Measurements from ENCODE around the gene ADORA3. TPM values are rescaled to one million over a fixed set of nuclear protein-coding genes. Genes with fewer than 3 reads are reported as not detected.
A peak's percentile ranks its signal among the peaks of the same experiment; 100 is the strongest.

Gene ADORA3
- total RNA-seq, 4 donors from 2014 or later: 4.9 to 13.3 (median 5.1) TPM

DNA sequence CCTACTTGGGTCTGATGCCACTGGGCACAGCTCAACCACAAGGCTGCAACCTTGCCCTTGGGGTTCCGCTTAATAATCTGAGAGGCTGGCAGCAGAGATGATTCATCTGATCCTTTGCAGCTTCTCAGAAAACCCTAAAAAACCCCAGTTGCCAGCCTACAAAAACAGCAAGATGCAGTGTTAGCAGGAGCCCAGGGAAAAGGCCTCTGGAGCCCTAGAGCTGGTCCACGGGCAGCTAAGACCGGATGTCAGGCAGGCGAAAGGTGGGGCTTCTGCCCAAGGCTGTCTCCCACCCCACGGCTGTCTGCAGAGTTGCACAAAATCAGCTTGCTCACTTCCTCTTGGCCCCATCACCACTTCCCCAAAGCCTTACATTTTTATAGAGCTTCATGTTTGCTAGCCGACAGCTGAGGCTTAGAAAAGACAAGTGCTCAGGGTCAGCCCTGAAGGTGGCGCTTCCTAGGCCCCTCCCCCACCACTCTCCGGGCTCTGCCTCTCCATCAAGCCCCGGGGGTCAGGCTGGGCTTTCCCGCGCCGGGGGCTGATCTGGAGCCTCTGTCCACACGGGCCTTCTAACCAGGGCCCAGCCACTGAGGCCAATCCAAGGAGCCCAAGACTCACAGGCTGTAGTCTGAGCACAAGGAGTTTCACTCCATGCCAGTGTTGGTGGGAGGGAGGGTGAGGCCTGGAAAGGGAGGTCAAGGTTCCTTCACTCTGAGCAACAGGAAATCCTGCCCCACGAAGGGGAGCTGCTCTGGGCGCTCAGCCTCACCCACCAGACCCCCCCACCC lies 4.2 kb upstream of the ADORA3 start:
- Histone ChIP-seq H3K27ac (replicated peaks in 1 of 4) (peak overlapping the region; percentile 89 to 95 (median 92)), H3K27me3 (no peaks in the 10 kb centered on the region), H3K9me3 (no peaks in the 10 kb centered on the region), H3K36me3 (no peaks in the 10 kb centered on the region), H3K4me1 (peaks cover 42 to 83% (median 64%) of the 10 kb centered on the region in 4 donors), H3K4me3 (peak overlapping the region; percentile 23 to 48 (median 36))
- peak; percentile 96 for DNase-seq (ENCODE audit: extremely low spot score)
- WGBS: 15% methylated on average over 15 of the region's 15 CpGs
- no peak for TF ChIP-seq EP300 (IDR thresholded peaks at IDR 0.05)
- peak; percentile 5 to 10 for TF ChIP-seq POLR2AphosphoS5 (IDR thresholded peaks at IDR 0.05)
- intact Hi-C loops (cut with DNase I): loop anchor here (5.0 kb wide), 2 partner anchors 150 to 240 kb away; no protein-coding TSS in a partner anchor

DNA sequence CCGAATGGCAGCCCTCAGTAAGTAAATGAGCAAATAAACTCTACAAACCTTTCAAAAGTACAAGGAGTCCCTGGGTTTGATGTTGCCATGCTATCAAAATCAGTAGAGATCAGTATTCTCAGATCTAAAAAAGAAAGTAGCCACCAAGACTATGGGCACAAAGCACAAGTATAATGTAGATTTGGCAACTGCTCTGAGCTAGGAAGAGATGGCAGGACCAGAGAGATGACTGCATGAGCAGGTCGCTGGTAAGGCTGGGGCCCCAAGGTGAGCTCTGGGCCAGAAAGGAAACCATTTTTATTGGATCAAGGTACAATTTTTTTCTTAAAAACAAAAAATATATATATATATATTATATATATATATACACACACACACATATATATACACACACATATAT lies 3.1 kb upstream of the ADORA3 start:
- TF ChIP-seq EP300 (IDR thresholded peaks at IDR 0.05) (no peak), POLR2AphosphoS5 (IDR thresholded peaks at IDR 0.05) (no peak), POLR2A (IDR thresholded peaks at IDR 0.05; ENCODE audit: low read depth) (no peak)
- TF ChIP-seq, protein P1, sequence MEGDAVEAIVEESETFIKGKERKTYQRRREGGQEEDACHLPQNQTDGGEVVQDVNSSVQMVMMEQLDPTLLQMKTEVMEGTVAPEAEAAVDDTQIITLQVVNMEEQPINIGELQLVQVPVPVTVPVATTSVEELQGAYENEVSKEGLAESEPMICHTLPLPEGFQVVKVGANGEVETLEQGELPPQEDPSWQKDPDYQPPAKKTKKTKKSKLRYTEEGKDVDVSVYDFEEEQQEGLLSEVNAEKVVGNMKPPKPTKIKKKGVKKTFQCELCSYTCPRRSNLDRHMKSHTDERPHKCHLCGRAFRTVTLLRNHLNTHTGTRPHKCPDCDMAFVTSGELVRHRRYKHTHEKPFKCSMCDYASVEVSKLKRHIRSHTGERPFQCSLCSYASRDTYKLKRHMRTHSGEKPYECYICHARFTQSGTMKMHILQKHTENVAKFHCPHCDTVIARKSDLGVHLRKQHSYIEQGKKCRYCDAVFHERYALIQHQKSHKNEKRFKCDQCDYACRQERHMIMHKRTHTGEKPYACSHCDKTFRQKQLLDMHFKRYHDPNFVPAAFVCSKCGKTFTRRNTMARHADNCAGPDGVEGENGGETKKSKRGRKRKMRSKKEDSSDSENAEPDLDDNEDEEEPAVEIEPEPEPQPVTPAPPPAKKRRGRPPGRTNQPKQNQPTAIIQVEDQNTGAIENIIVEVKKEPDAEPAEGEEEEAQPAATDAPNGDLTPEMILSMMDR (IDR thresholded peaks at IDR 0.05): no peak

DNA sequence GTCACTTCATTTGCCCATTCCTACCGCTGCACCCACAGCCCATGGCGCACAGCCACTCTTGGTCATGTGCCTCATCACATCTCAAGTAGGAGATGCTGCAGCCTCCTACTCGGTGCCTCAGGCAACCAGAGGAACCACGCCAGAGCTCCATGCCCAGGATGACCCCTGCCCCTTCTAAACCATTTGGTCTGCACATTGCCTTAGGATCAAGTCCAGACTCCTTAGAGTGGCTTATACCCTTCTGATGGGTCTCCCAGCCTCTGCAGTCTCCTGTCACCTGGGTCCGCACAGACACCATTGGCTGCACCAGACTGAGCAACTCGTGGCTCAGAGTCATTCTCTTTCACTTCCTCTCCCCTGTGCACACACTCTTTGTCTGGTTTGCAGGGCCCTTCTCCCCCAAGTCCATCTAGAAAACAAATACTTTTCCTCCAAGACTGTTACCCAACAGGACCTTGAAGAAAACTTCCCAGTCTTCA lies 2.2 kb upstream of the ADORA3 start:
- Histone ChIP-seq H3K27ac (replicated peaks in 1 of 4) (peak overlapping the region; percentile 38 to 89 (median 56)), H3K4me3 (no peak overlapping the region), H3K36me3 (no peaks in the 10 kb centered on the region), H3K27me3 (no peaks in the 10 kb centered on the region), H3K9me3 (no peaks in the 10 kb centered on the region), H3K4me1 (peaks cover 35 to 67% (median 52%) of the 10 kb centered on the region in 4 donors)
- WGBS: 82% methylated on average over 6 of the region's 6 CpGs
- TF ChIP-seq POLR2AphosphoS5 (IDR thresholded peaks at IDR 0.05) (peak in 1 of 2 donors; percentile 15), EP300 (IDR thresholded peaks at IDR 0.05) (no peak)
- intact Hi-C loops (cut with DNase I): loop anchor here (5.0 kb wide), 2 partner anchors 152 to 242 kb away; no protein-coding TSS in a partner anchor
- DNase-seq (ENCODE audit: extremely low spot score): no peak

More for the DNA sequence above, 3.1 kb upstream of the ADORA3 start:
- no peak for DNase-seq (ENCODE audit: extremely low spot score)
- peaks cover 39 to 73% (median 59%) of the 10 kb centered on the region in 4 donors for H3K4me1 ChIP-seq
- WGBS: 48% methylated on average over 2 of the region's 2 CpGs
- no peaks in the 10 kb centered on the region for H3K9me3 ChIP-seq
- intact Hi-C loops (cut with DNase I): loop anchor here (5.0 kb wide), 2 partner anchors 151 to 241 kb away; no protein-coding TSS in a partner anchor
- H3K4me3 ChIP-seq: no peak overlapping the region
- peak overlapping the region; percentile 38 to 89 (median 56) for H3K27ac ChIP-seq (replicated peaks in 1 of 4)
- no peaks in the 10 kb centered on the region for H3K36me3 ChIP-seq
- H3K27me3 ChIP-seq: no peaks in the 10 kb centered on the region

DNA sequence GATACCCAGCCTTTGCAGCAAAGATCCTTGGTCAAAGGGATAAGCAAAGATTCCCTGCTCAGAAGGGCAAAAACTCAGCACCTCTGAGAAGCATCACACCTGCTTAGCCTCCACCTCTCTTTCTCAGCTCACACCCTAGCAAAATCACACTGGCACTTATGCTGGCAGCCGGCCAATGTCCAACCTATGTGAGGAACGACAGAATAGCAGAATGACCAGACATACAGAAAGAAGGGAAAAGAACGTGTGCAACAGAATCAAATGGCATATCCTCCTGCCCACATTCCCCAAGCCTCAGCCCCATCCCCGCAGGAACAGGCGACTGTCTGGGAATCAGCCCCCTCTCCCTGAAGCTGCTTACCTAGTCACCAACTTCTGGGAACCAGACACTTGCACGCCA lies 664 bp upstream of the ADORA3 start:
- TF ChIP-seq, protein P1 (IDR thresholded peaks at IDR 0.05): no peak
- TF ChIP-seq POLR2A (IDR thresholded peaks at IDR 0.05; ENCODE audit: low read depth) (no peak), POLR2AphosphoS5 (IDR thresholded peaks at IDR 0.05) (no peak), EP300 (IDR thresholded peaks at IDR 0.05) (no peak)

DNA sequence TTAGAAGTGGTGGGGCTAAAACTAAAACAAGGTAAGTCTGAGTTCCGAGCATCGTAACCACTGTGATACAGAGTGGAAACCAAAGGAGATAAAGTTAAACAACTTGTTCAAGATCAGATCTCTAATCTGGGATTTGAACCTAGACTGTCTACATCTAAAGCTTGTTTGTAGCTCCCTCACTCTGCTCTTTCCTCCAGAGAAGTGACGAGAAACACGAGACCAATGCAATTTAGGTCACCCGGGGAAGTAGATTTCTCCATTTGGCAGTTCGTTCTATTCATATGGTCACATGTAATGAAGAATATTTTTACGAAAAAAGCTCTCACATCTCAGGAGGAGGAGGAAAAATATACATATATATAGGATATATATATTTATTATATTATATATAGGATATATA lies 1.8 kb downstream of the ADORA3 start:
- peak overlapping the region in 2 of 4 donors; percentile 2 to 23 for H3K4me3 ChIP-seq
- TF ChIP-seq EP300 (IDR thresholded peaks at IDR 0.05) (no peak), POLR2A (IDR thresholded peaks at IDR 0.05; ENCODE audit: low read depth) (no peak), POLR2AphosphoS5 (IDR thresholded peaks at IDR 0.05) (peak in 1 of 2 donors; percentile 26)
- TF ChIP-seq, protein P1 (IDR thresholded peaks at IDR 0.05): no peak
- 79% methylated on average over 7 of the region's 7 CpGs for WGBS

More for the DNA sequence above, 664 bp upstream of the ADORA3 start:
- WGBS: 66% methylated on average over 6 of the region's 6 CpGs
- Histone ChIP-seq H3K4me3 (no peak overlapping the region), H3K36me3 (no peaks in the 10 kb centered on the region), H3K9me3 (no peaks in the 10 kb centered on the region), H3K27me3 (no peaks in the 10 kb centered on the region), H3K27ac (replicated peaks in 1 of 4) (no peak overlapping the region), H3K4me1 (peaks cover 19 to 51% (median 36%) of the 10 kb centered on the region in 4 donors)
- no peak for DNase-seq (ENCODE audit: extremely low spot score)
- intact Hi-C loops (cut with DNase I): no loop called here

More for the DNA sequence above, 1.8 kb downstream of the ADORA3 start:
- peaks cover 0 to 29% (median 14%) of the 10 kb centered on the region in 4 donors for H3K4me1 ChIP-seq
- no peaks in the 10 kb centered on the region for H3K9me3 ChIP-seq
- H3K36me3 ChIP-seq: no peaks in the 10 kb centered on the region
- intact Hi-C loops (cut with DNase I): no loop called here
- no peaks in the 10 kb centered on the region for H3K27me3 ChIP-seq
- no peak for DNase-seq (ENCODE audit: extremely low spot score)
- H3K27ac ChIP-seq (replicated peaks in 1 of 4): no peak overlapping the region
